ENCODE measurements around the gene HAND1. TPM values are rescaled to one million over a fixed set of nuclear protein-coding genes. Genes with fewer than 3 reads are reported as not detected.

The HAND1 gene
- total RNA-seq, 4 donors from 2014 or later = not detected

- H3K27me3 ChIP-seq = no peaks in the 10 kb centered on the region
- H3K4me3 ChIP-seq = peak within 1 kb of the TSS; percentile 75 to 92 (median 80)
- peaks cover 0 to 46% (median 20%) of the 10 kb centered on the region in 4 donors for H3K4me1 ChIP-seq
- peak; percentile 94 to 95 for DNase-seq (ENCODE audit: low spot score in 2 of 2)
- peaks cover 0 to 34% (median 6%) of the 10 kb centered on the region in 3 donors for H3K36me3 ChIP-seq
- peak within 1 kb of the TSS; percentile 56 to 93 (median 86) for H3K27ac ChIP-seq
- no peaks in the 10 kb centered on the region for H3K9me3 ChIP-seq
- WGBS, 2 donors = 0 to 1% methylated on average over 31 to 53 of the region's 70 CpGs
- TF ChIP-seq EP300 (IDR thresholded peaks at IDR 0.05) (peak in 1 of 2 donors; percentile 88), POLR2A (IDR thresholded peaks at IDR 0.05) (peak; percentile 32 to 76), CTCF (IDR thresholded peaks at IDR 0.05) (no peak)
Measured at GRCh38 chr5:154445422-154446194, 32.4 kb downstream of the HAND1 start, which contains the start of gene SAP30L. SAP30L (plus strand) TSS chr5:154445997; CDS start chr5:154446605, 608 bp downstream.

GRCh38 chr5:154444556-154445421 lies 33.2 kb downstream of the HAND1 start:
- 3 to 5% methylated on average over 30 of the region's 30 CpGs for whole genome bisulfite sequencing, 2 donors
- H3K27me3 ChIP-seq = no peaks in the 10 kb centered on the region
- no peaks in the 10 kb centered on the region for H3K9me3 ChIP-seq
- peak in 1 of 2 donors; percentile 17 for DNase-seq (ENCODE audit: low spot score in 2 of 2)
- H3K4me3 ChIP-seq = peak overlapping the region; percentile 75 to 92 (median 80)
- H3K36me3 ChIP-seq = peaks cover 0 to 35% (median 6%) of the 10 kb centered on the region in 3 donors
- H3K27ac ChIP-seq = peak overlapping the region; percentile 38 to 93 (median 86)
- no peak for TF ChIP-seq CTCF (IDR thresholded peaks at IDR 0.05)
- TF ChIP-seq EP300 (IDR thresholded peaks at IDR 0.05) = no peak
- no peak for TF ChIP-seq POLR2A (IDR thresholded peaks at IDR 0.05)
- peaks cover 0 to 43% (median 19%) of the 10 kb centered on the region in 4 donors for H3K4me1 ChIP-seq

- no peak overlapping the region for H3K4me3 ChIP-seq
- no peak for TF ChIP-seq POLR2A (IDR thresholded peaks at IDR 0.05)
- no peak for TF ChIP-seq CTCF (IDR thresholded peaks at IDR 0.05)
- no peak for TF ChIP-seq EP300 (IDR thresholded peaks at IDR 0.05)
- H3K36me3 ChIP-seq = peaks cover 2 to 53% (median 6%) of the 10 kb centered on the region in 3 donors
- H3K27me3 ChIP-seq = no peaks in the 10 kb centered on the region
- no peaks in the 10 kb centered on the region for H3K9me3 ChIP-seq
- H3K27ac ChIP-seq = no peak overlapping the region
- no peak for DNase-seq (ENCODE audit: low spot score in 2 of 2)
- 87 to 88% methylated on average over 1 of the region's 1 CpG for WGBS, 2 donors
- peaks cover 0 to 23% (median 8%) of the 10 kb centered on the region in 4 donors for H3K4me1 ChIP-seq
Measured at GRCh38 chr5:154442801-154443200, 35.2 kb downstream of the HAND1 start.

- DNase-seq (ENCODE audit: low spot score in 2 of 2) = no peak
- Histone ChIP-seq H3K4me1 (peaks cover 0 to 12% (median 7%) of the 10 kb centered on the region in 4 donors), H3K27ac (no peak overlapping the region), H3K36me3 (peaks cover 2 to 75% (median 6%) of the 10 kb centered on the region in 3 donors), H3K4me3 (no peak overlapping the region), H3K27me3 (no peaks in the 10 kb centered on the region), H3K9me3 (no peaks in the 10 kb centered on the region)
- no peak for TF ChIP-seq POLR2A (IDR thresholded peaks at IDR 0.05)
- no peak for TF ChIP-seq EP300 (IDR thresholded peaks at IDR 0.05)
- TF ChIP-seq CTCF (IDR thresholded peaks at IDR 0.05) = no peak
- WGBS, 2 donors = 88 to 92% methylated on average over 5 of the region's 5 CpGs
Measured at GRCh38 chr5:154440540-154440939, 37.5 kb downstream of the HAND1 start.
